Measurements from ENCODE around the gene RPS16. TPM values are rescaled to one million over a fixed set of nuclear protein-coding genes. Genes with fewer than 3 reads are reported as not detected.

The RPS16 gene
- total and polyA plus RNA-seq, 2 of the 13 experiments (the other 11 are each of a cell fraction or from before 2014, with no cell fraction given), result 488 to 2,583 TPM

GRCh38 chr19:39445196-39446111 lies 9.7 kb upstream of the RPS16 start, which contains the start of gene SUPT5H (continued):
- TF ChIP-seq ZNF18 (CRISPR knock-in tag; IDR thresholded peaks at IDR 0.05; ENCODE audit: insufficient replicate concordance), result peak; percentile 42
- peak; percentile 88 for TF ChIP-seq ZFP82 (CRISPR knock-in tag; IDR thresholded peaks at IDR 0.05; ENCODE audit: borderline replicate concordance)
- peak; percentile 92 for TF ChIP-seq DRAP1 (CRISPR knock-in tag; IDR thresholded peaks at IDR 0.05)
- no peak; the same call in 1 of the 2 replicates for TF ChIP-seq ZKSCAN8 (CRISPR knock-in tag; IDR thresholded peaks at IDR 0.05; ENCODE audit: borderline replicate concordance)
- no peak for TF ChIP-seq KIAA2018 (CRISPR knock-in tag; IDR thresholded peaks at IDR 0.05; ENCODE audit: borderline replicate concordance)
- TF ChIP-seq JUNB (CRISPR knock-in tag; IDR thresholded peaks at IDR 0.05; ENCODE audit: borderline replicate concordance), result no peak
- peak; percentile 96 for TF ChIP-seq KAT8 (CRISPR knock-in tag; IDR thresholded peaks at IDR 0.05)
- TF ChIP-seq ZKSCAN5 (CRISPR knock-in tag; IDR thresholded peaks at IDR 0.05), result no peak
- peak; percentile 95 for TF ChIP-seq MYC (CRISPR knock-in tag; IDR thresholded peaks at IDR 0.05; ENCODE audit: borderline replicate concordance)
- no peak for TF ChIP-seq CENPT (CRISPR knock-in tag; IDR thresholded peaks at IDR 0.05; ENCODE audit: low read depth)
- TF ChIP-seq KMT2A (CRISPR knock-in tag; IDR thresholded peaks at IDR 0.05), result peak; percentile 93
- TF ChIP-seq BRD4 (CRISPR knock-in tag; IDR thresholded peaks at IDR 0.05), result peak; percentile 86
- no peak for TF ChIP-seq ZNF781 (CRISPR knock-in tag; IDR thresholded peaks at IDR 0.05; ENCODE audit: borderline replicate concordance, not compliant biosample characterization)
- no peak for TF ChIP-seq TBL1XR1 (IDR thresholded peaks at IDR 0.05; ENCODE audit: borderline replicate concordance, low read length, partially characterized antibody)
- no peak for TF ChIP-seq SMARCE1 (IDR thresholded peaks at IDR 0.05; ENCODE audit: borderline replicate concordance)
- TF ChIP-seq NFYC (CRISPR knock-in tag; IDR thresholded peaks at IDR 0.05), result peak; percentile 61
- TF ChIP-seq HMG20A (CRISPR knock-in tag; IDR thresholded peaks at IDR 0.05; ENCODE audit: borderline replicate concordance), result no peak
- TF ChIP-seq RORA (CRISPR knock-in tag; IDR thresholded peaks at IDR 0.05), result no peak

Data from HepG2 (cell line).